HG02610 (cell line): ENCODE data around the gene C12orf43.

ENCODE experiments used
- ATAC-seq: cut with Tn5 transposase; IDR thresholded peaks from one replicate; pipeline ENCODE4 v1.9.1; 2021; ENCODE audit warnings: mild to moderate bottlenecking, moderate library complexity; ENCODE audit not compliant: unreplicated experiment

C12orf43 gene

DNA sequence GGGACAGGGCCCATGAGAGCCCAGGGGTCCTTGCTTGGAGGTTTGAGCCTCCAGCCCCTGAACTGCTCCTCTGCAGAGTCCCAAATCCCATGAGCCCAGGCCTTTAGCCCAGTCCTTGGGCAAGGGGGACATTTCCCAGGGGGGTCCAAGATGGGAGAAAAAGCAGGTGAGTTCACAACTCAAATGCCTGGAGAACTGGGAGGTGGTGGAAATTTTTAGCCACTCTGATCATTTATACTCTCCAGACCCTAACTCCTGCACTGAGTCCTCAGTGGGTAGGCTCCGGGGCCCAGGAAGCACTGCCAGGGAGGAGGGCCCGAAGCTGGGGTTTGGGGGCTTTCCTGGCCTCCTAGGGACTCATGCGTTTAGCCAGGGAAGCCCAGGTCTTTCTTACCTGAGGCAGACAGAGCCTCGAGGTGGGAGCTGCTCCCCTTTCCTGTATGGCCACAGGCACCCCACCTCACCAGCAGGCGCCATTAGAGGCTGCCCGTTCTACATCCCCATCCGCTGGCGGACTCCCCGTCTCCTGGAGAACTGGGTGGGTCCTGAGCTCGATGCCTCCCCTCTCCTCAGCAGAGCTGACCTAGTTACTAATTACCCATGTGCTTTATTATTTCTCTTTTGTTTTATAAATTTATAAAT lies 36.9 kb downstream of the C12orf43 start:
- no peak for ATAC-seq

DNA sequence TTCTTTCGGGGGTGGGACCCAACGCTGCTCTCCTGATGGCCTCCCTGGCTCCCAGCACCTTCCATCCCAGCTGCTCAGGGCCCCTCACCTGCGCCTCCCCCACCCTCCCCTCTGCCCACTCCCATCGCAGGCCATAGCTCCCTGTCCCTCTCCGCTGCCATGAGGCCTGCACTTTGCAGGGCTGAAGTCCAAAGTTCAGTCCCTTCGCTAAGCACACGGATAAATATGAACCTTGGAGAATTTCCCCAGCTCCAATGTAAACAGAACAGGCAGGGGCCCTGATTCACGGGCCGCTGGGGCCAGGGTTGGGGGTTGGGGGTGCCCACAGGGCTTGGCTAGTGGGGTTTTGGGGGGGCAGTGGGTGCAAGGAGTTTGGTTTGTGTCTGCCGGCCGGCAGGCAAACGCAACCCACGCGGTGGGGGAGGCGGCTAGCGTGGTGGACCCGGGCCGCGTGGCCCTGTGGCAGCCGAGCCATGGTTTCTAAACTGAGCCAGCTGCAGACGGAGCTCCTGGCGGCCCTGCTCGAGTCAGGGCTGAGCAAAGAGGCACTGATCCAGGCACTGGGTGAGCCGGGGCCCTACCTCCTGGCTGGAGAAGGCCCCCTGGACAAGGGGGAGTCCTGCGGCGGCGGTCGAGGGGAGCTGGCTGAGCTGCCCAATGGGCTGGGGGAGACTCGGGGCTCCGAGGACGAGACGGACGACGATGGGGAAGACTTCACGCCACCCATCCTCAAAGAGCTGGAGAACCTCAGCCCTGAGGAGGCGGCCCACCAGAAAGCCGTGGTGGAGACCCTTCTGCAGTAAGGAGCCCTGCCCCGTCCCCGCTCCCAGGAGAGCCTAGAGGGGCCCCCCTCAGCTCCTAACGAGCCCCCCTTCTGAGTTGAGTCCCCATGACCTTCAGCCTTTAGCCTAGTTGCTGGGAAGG lies 37.7 kb downstream of the C12orf43 start, which contains the start of gene HNF1A:
Gene HNF1A (plus strand): TSS at position 248 of the 924 bp plus-strand sequence. CDS start 226 bp downstream, at position 474.
- ATAC-seq = no peak

DNA sequence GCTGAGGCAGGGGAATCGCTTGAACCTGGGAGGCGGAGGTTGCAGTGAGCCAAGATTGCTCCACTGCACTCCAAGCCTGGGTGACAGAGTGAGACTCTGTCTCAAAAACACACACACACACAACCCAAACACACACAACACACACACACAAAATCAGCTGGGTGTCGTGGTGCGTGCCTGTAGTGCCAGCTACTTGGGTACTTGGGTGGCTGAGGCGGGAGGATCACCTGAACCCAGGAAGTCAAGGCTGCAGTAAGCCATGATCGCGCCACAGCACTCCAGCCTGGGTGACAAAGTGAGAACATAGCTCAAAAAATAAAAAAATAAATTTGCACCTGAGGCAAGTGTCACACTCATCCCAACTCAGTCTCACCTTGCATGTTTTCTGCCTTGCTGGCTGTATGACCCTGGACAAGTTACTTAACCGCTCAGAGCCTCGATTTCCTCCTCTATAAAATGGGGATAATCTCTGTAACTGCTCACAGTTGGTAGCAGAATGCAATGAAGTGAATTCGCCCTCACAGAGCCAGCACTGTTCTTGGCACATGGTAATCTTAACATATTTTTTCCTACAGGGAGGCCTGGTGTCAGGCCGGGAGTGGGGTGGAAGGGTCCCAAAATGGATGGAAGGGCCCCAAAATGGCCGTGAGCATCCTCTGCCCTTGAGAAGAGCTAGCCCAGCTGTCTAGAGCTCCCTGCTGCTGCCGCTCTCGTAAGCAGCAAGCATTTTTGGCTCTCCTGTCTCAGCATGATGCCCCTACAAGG lies 38.6 kb downstream of the C12orf43 start:
- no peak for ATAC-seq

DNA sequence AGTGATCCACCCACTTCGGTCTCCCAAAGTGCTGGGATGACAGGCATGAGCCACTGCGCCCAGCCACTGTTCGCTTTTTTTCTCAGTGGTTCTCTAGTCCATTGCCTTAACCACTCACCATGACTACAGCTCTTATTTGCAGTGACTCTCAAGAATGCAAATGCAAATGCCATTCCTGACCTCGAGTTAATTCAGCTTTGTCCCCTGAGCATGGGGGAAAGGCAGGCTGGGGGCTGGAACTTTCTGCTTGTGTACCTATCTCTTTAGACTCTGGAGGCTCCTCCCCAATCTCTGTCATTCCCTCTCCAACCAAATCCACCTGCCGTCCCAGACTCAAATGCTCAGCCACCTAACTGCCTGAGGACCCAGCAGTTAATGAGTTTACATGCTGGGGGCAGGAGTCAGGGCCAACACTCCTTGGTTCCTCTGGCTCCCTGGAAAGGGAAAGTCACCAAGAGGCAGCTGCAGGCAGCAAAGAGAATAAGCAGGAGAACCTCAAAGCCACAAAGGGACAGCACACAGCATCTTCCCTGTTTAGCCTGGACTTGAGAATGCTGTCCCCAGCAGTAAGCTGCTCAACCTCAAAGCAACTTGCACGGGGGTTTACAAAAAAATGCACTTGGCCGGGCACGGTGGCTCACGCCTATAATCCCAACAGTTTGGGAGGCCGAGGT lies 43.3 kb downstream of the C12orf43 start:
- ATAC-seq = no peak

DNA sequence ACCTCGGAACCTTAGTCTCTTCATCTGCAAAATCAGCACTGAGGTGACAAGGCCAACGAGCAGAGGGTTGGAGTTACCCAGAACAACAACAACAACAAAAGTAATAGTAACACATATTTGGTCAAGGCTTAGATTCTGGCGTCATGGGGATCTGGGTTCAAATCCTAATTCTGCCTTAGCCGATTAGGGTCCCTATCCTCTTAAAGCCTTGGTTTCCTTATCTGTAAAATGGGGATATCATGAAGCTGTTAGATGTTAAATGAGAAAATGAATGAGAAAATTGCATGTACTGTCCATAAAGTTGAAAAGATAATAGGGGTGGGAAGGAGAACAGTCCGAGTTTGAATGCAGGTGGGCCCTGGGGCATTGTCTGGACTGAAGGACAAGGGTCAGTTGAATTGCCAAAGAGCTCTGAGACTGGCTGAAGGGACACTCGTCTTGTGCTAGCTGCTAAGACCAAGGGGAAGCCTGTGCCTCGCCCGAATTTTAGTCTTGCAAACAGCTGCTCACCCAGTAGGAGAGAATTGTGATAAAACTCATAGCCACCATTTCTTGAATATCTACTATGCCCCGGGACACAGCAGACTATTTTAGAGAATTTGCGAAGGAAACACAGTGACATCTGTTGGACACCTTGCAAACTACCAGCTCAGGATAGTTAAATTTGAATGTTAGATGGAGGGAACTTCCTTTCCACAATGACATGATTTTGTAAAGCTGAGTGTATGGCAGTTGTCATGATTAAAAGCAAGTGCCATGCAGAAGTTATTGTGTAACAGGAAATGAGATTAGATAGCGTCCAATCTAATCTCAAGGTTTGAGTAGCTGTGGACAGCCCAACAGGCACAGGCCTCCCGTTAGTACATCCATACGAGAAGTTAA lies 44.7 kb downstream of the C12orf43 start:
- no peak for ATAC-seq

DNA sequence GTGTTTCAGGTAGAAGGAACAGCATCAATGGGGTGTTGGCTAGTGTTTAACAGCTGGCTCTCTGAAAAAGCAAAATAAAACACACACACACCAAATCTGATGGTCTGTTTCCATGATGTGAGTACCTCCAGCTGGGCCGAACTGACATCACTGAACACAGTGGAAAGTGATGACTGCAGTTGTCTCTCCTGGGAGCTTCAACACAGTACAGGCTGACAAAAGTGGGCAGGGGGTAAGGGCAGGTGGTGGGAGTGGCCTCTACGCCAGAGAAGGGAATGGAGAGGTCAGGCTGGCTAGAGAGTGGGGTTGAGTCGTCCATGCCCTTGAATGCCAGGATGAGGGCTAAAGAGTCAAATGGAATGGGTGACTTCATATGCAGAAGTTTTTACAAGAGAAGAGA lies 46.0 kb downstream of the C12orf43 start:
- no peak for ATAC-seq

DNA sequence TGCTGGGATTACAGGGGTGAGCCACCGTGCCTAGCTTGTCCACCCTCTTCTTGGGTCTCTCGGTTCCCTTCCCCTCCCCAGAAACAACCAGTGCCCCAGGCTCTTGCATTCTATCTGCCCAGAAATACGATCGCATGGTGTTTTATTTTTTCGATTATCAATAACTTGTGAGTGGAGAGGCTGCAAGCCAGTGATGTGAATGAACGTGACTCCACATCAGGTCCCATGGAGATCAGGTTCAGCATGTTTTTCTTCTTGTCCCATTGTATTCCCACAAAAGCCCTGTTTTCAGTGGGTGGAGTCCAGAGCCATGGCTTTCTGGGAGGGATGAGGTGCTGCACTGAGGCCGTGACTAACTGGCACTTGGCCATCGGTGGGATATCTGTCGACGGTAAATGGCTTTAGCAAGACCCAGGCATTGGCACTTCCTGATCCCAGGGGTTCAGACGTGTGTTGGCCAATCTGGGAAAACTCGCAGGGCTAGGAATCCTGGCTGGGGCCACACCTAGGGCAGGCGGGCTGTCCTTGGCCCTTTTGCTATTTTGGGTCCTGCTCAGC lies 50.7 kb downstream of the C12orf43 start:
- no peak for ATAC-seq

DNA sequence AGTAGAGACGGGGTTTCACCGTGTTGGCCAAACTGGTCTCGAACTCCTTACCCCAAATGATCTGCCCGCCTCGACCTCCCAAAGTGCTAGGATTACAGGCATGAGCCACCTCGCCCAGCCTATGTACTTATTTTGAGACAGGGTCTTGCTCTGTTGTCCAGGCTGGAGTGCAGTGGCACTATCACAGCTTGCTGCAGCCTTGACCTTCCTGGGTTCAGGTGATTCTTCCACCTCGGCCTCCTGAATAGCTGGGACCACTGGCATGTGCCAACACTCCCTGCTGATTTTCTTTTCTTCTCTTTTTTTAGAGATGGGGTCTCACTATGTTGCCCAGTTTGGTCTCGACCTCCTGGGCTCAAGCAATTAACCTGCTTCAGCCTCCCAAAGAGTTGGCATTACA lies 52.0 kb downstream of the C12orf43 start:
- ATAC-seq = no peak

DNA sequence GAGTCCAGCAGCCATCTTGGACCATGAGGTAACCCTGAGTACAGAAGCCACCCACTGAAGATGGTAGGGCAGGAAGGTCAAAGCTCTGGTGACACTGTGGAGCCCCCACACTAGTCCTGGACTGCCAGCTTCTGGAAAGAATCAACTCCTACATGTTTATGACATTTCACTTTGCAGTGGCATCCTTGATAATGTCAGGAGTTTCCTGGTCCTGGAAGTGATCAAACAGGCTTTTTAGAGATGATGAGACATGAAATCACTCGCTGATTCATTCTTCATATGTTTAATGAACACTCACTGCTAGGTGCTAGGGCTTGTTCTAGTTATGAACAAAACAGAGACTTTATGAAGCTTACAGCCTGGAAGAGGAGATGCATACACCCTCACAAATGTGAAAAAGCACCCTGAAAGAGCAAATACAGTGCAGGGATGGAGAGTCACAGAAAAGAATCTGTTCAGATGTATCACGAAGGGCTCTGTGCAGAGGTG lies 53.7 kb downstream of the C12orf43 start:
- ATAC-seq = no peak

DNA sequence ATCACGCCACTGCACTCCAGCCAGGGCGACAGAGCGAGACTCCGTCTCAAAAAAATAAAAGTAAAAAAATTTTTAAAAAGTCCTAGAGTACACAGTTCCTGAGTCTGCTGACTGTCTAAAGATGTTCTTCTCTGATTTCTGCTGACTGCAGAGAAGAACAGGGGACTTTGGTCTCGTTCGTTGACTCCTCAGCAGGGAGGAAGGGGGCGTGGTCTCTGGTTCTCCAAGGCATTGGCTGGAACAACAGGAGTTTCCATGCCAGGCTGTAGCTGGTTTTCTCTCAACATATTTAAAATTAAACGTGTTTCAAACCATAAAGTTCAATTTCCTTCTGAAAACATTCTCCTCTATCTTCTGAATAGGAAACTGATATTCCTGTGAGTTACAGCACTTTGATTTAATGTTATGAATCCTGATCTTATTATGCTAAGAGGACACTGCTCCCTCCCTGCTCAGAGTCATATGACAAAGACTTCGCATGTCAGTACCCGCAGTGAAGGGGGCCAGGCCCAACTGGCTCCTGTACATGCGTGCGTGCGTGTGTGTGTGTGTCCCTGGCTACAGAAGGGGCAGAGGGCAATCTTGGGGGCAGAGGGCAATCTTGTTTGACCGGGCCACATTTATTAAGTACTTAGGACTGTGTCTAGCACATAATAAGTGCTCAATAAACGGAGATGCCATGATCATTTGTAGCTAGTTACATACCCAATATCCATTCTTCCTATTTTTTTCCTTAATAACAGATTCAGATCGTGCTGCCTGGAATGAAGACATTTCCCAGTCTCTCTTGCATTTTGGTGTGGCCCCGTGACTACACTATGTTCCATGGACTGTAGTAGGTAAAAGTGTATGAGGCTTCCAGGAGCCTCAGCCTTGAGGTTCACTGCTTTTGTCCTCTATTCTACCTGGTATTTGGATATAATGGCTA lies 54.4 kb downstream of the C12orf43 start:
- no peak for ATAC-seq

DNA sequence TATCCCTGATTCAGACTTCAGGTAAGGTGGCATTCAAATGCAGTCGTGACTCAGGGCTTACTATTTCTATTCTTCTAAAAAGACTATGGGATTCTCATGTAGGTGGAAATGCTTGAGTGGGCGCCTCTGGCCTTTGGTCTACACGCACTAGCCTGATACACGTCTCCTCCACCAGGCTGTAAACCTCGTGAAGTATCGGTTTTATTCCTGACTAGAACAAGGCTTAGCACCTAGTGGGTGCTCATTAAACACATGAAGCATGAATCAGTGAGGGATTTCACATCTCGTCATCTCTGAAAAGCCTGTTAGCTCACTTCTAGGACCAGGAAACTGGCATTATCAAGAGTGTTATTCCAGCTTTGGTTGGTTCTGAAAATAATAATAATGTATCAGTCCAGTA lies 55.6 kb downstream of the C12orf43 start:
- peak; percentile 72 for ATAC-seq

DNA sequence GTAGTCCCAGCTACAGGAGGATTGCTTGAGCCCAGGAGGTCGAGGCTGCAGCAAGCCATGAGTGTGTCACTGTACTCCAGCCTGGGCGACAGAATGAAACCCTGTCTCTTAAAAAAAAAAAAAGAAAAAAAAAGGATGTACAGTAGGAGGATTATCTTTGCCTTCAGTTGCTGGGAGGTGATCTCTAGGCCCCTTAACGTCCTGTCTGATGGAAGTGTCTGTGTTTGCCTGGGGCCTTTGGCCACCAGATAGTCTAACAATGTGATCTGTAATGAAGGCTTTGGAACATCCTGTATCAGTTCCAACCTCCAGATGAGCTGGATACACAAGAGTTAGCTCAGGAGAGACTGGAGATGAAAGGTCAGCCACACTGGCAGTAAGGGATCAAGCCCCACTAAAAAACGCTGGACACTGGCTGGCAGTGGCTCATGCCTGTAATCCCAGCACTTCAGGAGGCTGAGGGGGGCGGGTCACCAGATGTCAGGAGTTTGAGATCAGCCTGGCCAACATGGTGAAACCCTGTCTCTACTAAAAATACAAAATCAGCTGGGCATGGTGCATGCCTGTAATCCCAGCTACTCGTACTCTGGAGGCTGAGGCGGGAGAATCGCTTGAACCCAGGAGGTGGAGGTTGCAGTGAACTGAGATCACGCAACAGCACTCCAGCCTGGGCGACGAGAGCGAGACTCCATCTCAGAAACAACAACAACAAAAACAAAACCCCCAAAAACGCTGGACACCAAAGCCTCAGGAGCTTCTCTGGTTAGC lies 57.0 kb downstream of the C12orf43 start:
- no peak for ATAC-seq

DNA sequence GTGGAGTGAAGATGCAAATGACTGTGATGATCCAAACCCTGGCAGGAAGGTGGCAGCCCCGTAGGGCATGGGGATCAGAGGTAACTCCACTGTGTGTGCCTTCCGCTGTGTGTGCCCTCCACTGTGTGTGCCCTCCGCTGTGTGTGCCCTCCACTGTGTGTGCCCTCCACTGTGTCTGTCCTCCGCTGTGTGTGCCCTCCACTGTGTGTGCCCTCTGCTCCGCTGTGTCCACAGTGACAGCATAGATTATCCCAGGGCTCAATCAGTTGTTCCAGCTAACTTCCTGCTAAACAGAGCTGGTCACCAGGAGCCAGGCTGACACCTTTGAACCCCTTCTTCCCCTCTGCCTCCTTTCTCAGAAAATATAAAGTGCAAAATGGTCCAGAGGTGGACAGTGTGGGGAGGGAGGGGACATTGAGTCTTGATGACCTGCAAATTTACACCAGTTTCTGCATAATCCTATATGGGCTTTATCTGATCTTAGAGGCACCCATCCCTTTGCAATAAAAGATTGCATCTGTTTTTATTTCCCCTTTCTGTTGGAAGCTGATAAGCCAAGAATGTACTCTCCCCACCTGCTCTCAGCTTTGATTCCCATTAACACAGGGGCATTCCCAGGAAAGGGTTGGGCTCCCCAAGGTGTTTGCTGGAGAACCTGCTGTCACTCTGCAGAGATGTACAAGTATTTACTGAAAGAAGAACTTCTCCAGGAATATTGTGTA lies 59.5 kb downstream of the C12orf43 start:
- no peak for ATAC-seq

DNA sequence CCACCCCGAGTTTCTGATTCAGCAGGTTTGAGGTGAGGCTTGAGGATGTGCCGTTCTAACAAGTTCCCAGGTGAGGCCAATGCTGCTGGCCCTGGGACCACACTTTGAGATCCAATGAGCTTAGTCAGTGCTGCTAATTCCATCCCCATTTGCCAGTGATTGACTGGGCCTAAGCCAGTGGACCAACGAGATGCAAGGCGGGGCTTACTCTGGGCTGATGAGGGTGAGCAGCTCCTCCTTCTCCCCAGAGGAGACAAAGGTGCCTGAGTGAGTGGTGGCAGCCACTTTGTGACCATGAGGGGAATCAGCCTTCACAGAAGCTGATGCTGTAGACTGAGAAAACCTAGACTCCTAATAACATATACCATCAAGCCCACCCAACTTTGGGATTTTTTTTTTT lies 61.1 kb downstream of the C12orf43 start:
- ATAC-seq = no peak

DNA sequence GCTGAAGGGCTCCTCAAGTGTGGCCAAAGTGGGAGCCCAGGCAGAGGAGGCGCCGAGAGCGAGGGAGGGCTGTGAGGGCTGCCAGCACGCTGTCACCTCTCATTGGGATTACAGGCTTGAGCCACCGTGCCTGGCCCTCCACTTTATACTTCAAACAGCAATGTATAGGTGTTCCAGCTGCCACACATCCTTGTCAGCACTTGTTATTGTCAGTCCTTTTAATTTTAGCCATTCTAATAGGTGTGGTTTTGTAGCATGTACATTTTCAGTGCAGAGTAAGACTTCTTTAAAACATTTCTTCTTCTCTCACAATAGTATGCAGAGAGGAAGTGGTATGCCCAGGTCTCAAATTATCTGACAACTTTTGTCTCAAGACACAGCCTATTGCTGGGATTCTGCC lies 65.5 kb downstream of the C12orf43 start:
- ATAC-seq = no peak
